ENCODE data around the gene LTBP1.
"Not testable (repeated sequence)": the region's sequence is repeated elsewhere in the genome, so short reads cannot be mapped to it uniquely, and the experiment has no call there.

The LTBP1 gene

DNA sequence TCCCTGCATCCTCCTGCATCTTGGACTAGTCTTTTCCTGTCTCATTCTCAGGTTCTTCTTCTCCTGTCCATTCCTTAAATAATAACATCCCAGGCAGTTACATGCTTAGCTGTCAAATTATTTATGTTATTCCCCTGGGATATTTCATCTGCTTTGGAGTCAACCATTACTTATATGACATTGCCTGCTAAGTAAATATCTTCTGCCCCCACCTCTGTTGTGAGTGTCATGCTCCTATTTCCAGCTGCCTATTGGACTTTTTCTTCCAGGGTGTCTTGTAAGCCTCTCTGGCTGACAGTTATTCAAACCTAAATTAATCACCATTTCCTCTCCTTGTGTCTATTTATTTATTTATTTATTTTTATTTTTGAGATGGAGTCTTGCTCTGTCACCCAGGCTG lies 405.0 kb downstream of the LTBP1 start:
- DNase-seq (ENCODE audit: low spot score): no peak

DNA sequence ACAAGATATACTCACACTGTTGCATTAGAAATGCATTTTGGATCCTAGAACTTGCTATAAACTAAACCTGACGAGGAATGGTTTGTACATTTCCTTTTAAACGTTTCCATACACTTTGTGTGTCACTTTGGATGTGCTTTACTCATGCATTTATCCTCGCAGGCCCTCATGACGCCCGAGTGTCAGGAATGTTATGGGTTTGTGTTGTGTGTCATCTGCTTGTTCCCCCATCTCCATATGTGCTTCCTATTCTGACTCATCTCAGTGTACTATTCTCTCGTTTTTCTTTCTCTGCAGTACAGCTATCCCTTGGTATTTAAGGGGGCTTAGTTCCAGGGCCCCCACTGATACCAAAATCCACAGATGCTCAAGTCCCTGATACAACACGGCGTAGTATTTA lies 408.2 kb downstream of the LTBP1 start:
- DNase-seq (ENCODE audit: low spot score): no peak

DNA sequence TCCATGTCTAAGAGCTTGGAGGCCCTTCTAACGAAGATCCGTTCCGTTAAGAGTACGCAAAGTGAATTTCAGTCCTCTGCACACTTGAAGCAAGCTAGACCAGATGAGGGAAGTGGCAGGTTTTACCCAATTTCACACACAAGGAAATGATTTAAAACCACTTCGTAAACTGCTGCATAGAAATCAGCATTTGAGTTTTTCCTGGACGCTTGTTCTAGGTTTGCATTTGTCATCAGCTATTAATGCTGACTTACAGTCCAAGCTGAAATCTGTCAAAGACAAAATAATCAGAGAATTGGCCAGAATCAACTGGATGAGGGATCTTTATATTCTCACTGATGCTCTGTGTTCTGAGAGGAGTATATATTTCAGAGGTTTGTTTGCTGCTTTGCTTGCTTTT lies 412.1 kb downstream of the LTBP1 start:
- DNase-seq (ENCODE audit: low spot score): no peak

DNA sequence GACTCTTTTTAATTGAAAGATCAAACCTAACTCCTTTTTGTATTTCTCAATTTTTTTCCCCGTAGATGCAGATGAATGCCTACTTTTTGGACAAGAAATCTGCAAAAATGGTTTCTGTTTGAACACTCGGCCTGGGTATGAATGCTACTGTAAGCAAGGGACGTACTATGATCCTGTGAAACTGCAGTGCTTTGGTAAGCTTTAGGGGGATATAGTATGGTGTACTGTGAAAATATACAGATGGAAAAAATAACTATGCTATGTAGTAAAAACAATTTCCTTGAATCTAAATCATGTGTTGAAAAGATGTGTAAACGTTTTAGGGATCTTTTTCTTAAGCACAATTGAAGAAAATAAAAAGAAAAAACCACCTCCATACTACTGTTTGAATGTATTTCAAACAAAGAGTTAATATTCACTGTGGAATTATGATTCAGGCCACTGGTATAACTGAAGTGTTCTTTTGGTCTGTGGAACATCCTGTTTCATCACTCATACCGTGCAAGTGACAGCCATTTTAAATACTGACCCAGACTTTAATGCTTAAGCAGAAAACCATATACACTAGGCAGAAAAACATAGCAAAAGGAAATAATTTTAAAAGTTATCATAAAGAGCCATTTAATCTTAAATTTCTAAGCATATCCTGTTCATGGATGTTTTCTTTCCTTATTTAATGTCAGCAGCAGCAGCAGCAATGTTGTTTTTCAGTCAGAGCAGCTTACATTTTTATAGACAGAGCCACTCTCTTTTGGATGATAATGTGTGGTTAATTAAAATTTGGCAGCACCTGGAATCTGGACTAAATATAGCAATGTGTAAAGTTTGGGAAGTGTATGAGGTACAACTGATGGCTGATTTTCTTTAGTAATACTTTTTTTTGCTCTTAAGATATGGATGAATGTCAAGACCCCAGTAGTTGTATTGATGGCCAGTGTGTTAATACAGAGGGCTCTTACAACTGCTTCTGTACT lies 416.9 kb downstream of the LTBP1 start:
- DNase-seq (ENCODE audit: low spot score): no peak

DNA sequence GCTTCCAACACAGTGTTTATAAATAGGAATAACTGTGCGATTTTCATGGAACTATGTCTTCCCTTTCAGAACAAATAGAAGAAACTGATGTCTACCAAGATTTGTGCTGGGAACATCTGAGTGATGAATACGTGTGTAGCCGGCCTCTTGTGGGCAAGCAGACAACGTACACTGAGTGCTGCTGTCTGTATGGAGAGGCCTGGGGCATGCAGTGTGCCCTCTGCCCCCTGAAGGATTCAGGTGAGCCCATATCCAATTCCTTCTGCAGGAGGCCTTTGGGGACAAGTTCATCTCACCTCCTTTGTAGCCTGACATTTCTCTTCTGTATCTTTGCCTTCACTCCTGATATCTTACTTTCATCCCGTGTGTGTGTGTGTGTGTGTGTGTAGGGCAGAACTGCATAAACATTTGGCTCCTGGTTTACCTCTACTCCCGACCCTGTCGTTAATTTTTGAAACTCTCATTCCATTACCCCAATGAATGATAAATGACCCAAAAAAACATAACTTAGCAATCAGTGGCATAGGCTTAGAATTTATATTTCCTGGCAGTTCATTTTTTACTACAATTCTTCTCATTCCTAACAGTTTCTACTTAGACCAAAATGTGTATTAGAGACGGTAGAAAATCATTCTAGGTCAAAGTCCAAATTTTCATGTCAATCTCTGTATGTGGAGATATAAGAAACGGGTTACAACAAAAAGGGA lies 418.7 kb downstream of the LTBP1 start:
- DNase-seq (ENCODE audit: low spot score): no peak

DNA sequence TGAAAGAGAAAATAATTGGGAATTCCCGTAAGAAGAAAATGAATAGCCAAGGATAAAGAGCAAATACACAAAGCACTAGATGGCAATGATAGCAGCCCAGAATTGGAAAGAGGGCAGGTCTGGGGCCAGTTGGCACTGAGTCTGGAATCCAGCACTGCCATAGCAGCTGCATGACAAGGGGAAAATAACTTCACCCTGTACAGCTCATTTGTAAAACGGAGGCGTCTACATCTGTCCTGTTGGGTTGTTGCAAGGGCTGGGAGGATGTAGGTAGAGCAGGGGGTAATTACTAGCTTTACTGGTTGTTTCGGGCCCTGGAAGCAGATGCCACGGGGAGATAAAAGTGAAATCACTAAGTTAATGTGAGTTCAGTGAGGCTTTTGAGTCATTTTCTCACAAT lies 419.7 kb downstream of the LTBP1 start:
- no peak for DNase-seq (ENCODE audit: low spot score)

DNA sequence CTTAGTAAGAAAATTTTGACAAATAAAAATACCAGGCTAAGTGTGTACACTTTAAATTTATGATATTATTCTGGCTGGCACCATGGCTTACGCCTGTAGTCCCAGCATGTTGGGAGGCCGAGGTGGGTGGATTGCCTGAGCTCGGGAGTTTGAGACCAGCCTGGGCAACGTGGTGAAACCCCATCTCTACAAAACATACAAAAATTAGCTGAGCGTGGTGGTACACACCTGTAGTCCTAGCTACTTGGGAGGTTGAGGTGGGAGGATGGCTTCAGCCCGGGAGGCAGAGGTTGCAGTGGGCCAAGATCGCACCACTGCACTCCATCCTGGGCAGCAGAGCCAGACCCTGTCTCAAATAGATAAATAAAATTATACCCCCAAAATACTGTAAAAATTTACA lies 421.8 kb downstream of the LTBP1 start:
- not testable (repeated sequence) for DNase-seq (ENCODE audit: low spot score)

DNA sequence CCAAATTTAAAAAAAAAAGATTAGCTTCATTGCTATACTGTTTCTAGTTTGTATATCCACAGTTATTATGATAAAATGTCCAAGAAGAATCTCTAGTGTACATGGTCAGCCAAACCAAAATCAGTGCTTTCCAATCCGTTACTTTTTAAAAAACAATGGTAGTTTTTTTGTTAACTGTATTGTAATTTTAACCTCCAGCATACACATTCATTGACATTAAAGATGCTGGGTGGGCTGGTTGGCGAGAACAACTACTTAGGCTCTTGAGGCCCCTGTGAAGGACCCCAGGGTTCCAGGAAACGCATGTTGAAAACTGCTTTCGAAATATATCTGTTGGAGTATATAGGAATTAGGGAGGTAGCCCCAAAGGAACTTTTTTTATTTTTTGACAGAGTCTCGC lies 422.4 kb downstream of the LTBP1 start:
- no peak for DNase-seq (ENCODE audit: low spot score)

DNA sequence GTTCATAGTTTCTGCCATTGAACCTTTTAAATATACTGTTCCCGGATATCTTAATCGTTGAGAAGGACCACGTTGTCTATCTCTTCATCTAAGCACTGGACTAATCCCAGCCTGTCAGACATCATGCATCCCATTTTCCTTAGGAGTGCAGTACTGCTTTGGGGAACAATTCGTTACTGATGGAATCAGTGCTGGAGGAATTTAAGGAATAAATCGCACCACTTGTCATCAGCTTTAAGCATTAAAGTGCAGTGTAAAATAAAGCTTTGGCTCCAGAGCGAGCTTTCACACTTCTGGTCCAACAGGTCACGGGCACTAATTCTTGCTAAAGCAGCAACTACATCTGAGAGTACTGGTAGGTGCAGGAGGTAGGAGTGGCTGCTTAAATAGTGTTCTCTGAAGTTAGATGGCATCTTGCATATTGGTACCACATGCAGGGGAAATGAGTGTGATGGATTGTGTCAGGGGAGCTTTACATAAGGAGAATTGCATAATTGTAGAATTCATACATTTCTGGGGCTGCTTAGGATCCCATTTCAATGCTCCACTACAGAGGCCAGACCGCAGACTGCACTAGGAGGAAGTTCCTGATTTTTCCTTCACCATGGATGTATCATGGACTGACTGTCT lies 424.0 kb downstream of the LTBP1 start:
- DNase-seq (ENCODE audit: low spot score): no peak

DNA sequence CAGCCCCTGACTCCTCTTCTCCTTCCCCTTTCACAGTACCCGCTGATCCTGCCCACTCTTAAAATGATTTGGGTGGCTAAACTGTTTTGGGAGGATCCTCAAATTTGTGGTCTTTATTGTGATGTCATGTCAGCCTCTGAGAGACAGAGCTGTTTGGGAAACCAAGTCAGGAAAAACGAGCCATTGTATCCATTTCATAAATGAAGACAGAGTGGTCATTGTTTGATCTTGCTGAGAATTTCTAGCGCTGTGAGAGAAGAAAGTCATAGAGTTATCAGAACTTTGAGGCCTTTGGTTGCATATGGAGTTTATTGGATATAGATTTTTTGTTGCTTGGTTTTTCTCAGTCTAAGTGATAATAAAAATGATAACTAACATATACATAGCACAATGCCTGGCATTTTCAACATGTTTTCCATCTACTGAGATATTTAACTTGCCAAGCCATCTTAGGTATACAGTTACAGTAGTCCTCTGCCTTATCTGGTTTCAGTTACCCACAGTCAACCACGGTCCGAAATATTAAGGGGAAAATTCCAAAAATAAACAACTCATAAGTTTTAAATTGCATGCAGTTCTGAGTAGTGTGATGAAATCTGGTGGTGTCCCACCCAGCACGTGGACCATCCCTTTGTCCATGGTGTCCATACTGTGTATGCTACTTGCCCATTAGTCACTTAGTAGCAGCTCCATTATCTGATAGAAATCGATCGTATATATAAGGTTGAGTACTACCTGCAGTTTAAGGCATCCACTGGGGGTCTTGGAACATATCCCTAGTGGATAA lies 424.7 kb downstream of the LTBP1 start:
- DNase-seq (ENCODE audit: low spot score): no peak

DNA sequence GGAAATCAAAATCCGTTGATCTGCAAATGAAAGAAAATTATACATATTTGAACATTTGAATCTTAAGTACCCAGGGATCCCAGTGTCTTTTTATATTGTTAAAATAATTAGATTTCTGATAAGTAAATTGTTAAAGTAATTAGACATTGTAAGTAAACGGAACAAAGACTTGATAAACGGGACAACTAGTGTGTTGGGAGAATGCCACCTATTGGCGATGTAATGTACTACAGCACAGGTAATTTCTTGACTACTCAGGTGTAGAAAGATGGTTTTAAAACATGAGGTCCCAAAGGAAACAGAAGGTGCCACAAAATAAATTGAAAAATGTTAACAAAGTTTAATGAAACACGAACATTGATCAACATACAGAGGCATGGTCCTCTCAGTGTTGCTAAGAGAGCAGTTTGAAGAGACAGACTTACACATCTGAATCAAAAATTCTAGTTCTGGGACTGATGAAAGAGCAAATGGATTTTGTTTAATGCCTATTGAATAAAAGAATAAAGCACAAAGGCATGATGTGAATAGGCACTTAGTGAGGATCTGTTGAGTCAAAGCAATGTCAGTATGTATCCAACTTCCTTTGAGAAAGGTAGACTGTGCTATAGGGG lies 426.3 kb downstream of the LTBP1 start:
- DNase-seq (ENCODE audit: low spot score): peak; percentile 57

DNA sequence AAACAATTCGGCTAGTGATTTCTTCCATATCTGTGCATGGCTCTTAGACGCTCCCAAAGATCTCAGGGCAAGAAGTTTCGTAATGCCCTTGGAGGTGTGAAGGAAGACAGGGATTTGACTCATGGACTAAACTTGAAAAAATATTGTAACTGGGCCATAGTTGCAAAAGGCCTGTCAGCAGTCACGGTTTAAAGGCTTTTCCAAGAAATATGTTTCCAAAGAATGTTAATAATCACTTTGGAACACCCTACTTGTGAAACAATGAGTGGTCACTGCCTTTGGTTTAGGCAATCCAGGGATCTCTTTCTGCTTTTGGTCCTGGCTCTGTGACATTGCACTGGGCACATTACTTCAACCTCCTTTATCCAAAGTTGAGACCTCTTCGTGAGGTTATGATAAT lies 427.2 kb downstream of the LTBP1 start:
- no peak for DNase-seq (ENCODE audit: low spot score)

DNA sequence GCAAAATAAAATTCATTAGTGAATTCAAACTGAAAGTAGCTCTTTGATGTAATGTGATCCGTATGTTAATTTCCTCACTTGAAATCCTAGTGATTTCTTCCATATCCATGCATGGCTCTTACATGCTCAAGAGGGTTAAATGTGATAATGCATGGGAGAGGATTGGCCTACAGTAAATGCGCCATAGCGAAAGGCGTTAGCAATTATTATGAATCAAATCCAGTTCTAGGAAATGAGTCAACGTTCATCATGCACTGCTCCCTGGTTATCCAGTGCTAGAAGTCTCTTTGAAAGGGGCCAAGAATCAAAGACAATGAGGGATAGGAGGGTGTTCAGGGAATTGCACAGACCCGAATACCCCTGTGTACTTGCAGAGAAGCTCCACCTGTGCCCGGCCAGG lies 428.3 kb downstream of the LTBP1 start:
- no peak for DNase-seq (ENCODE audit: low spot score)

DNA sequence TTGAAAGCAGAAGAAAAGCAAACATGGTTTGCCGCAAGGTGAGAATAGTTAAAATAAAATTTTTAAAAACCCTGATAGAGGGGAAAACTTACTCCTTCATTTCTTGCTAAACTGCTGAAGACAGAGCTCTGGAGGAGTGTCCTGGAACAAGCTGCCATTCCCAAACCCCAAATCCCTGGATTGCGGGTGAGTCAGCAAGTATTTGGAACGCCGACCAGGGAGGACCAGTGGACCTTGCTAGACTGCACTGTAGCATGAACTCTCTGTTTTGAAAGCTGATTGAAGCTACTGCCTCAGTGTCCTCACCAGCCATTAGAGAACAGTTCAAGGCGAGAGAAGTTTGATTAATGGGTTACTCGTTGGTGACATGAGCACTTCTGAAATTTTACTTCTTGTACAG lies 430.3 kb downstream of the LTBP1 start:
- DNase-seq (ENCODE audit: low spot score): no peak

DNA sequence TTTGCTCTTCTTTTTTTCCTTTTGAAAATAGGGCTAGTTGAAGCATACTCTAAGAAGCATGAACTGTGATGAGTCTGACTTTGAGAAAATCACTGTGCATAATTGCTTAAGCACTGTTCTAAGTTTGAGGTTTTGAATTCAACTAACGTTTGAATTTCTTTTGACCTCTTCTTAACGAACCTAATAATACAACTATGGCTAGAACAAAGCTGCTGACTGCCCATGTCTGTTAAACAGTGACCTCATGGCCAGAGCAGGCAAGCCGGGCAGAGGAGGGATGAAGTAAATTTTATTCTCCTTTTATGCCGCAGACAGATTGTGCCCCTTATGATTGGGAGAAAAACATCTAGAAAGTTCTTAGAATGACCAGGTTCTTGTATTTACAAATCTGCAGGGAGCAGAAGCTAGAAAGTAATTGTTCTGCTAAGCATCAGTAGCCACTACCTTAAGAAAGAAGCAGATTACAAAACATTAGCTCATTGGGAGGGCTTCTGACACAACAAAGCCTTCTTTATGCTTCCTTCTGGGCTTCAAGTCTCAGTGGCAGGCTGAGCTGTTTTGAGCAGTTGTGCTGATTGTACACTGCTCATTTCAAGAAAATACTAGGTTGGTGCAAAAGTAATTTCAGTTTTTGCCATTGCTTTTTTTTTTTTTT lies 431.9 kb downstream of the LTBP1 start:
- no peak for DNase-seq (ENCODE audit: low spot score)

DNA sequence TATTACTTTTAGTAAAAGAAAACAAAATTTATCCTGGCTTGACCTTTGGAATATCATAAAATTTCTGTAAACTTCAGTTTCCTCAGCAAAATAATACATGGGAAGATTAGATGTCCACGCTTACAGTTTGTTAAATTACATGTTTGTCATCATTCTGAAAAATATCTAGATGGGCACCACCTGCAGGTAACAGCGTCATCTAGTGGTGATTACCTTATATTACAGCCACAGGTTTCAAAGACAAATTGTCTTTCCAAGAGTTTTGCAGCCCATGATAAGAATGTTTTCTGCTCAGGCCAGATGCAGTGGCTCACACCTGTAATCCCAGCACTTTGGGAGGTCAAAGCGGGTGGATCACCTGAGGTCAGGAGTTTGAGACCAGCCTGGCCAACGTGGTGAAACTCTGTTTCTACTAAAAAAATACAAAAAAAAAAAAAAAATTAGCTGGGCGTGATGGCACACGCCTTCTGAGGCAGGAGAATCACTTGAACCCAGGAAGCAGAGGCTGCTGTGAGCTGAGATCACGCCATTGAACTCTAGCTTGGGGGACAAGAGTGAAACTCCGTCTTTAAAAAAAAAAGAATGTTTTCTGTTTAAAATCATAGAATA lies 433.4 kb downstream of the LTBP1 start:
- no peak for DNase-seq (ENCODE audit: low spot score)

DNA sequence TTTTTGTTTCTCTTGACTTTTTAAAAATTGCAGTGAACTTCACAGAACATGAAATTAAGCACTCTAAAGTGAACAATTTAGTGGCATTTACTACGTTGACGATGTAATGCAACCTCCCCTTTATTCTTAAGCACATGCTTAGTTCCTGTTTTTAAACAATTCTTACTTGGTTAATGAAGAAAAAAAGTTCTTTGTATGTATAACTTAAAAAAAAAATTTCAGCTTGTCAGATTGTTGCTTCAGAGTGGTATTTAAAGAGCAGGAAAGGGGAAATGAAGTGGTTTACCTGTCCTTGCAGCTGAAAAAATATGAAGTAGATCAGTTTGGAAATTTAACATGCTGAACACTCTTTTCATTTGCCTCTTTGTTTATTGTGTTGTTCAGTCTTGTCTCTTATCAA lies 434.0 kb downstream of the LTBP1 start:
- DNase-seq (ENCODE audit: low spot score): no peak

DNA sequence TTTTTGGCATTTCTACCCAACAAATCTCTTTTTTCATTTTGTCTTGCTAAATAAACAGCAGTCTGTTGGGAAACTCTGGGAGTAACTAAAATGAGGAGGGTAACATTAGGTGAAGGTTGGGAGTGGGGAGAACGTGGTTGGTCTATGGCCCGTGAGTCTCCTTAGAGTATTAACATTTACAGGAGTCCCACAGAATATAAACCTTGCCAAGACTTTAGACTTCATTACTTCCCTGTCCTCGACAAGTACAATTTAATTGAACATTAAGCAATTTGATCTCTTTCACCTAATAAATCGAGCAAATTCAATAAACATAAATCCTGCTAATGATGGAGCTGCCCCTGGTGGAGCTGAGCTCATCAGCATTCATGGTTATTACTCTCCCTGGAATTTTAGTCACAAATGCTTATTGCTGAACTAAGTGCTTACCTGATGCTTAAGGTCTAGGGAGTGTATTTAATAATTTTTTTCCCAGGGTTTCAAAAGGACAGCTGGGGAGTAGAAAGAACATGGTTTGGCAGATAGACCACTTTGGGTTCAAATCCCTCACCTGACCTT lies 434.6 kb downstream of the LTBP1 start:
- no peak for DNase-seq (ENCODE audit: low spot score)

DNA sequence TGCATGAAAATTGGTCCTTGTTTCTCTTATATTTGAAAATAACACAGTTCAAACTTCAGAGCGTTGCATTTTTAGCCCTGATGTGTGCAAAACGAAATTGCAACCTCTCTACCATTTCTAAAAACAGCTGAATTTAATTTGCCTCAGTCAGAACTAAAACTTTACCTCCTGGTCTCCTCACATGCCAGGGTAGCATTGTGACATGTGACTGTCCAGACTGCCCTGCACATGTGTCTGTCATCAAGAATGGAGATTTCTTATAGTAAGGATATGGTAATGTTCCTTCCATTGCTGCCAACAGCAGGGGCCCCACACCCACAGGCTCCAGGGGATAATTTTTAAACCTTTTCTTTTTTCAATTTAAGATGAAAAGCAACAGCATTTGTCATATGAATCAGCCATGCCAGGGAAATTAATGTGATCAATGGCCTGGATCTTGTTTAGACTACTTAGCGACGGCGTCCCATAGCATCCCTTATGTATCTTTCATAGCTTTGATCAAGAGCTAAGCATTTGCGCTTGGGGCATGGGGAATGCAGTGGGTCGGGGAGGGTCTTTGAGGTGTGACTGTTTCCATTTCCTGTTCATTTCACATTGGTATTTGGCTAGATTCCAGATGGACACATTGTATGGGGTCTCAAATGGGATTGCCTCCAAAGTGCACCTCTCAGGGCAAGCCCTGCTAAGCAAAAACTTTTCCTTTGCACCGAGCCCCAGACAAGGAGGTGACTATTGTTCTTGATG lies 437.3 kb downstream of the LTBP1 start:
- no peak for DNase-seq (ENCODE audit: low spot score)

DNA sequence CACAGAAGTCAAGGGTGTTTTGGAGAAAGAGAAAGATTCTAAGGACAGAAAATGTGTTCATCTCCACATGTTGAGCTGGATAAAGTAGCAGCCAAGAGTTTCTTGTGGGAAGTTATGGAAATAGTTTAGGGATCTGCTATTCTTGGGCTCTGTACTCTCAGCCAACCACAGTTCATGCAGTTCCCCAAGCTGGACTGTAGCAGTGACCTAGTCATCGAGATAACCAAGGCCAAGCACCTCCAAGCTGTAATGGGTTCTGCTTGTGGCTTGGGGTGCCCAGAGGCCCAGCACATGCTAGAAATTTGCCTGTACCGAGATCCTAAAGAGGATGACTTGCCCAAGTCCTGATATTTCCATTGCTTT lies 437.8 kb downstream of the LTBP1 start:
- no peak for DNase-seq (ENCODE audit: low spot score)
